ENCODE results near the gene SLC22A3.

GRCh38 chr6:160395187-160395586, 47.0 kb downstream of the SLC22A3 start:
- TF ChIP-seq POLR2A (IDR thresholded peaks at IDR 0.05) (no peak), CTCF (IDR thresholded peaks at IDR 0.05) (no peak)
